ENCODE results near the gene TTBK2.

Gene TTBK2

DNA sequence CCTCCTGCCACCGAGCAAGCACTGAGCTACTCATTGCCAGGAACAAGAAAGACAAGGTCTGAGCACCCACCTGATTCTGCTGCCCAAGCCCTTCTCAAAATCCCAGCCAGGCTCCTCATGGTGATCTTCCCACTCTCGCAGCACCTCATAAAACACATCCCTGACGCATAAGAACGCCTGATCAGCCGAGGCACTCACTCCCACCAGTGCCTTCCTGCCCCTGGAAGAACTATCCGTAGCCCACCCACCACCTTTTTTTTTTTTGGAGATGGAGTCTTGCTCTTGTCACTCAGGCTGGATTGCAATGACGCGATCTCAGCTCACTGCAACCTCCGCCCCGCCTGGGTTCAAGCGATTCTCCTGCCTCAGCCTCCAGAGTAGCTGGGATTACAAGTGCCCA is 187.6 kb downstream of the TTBK2 start:
- TF ChIP-seq FOXM1 (IDR thresholded peaks at IDR 0.05; ENCODE audit: borderline replicate concordance, low read depth) (no peak), TCF12 (IDR thresholded peaks at IDR 0.05; ENCODE audit: low read depth) (no peak), EGR1 (IDR thresholded peaks at IDR 0.05) (no peak), CREB1 (IDR thresholded peaks at IDR 0.05; ENCODE audit: low read depth) (no peak), RAD21 (IDR thresholded peaks at IDR 0.05; ENCODE audit: low read depth) (no peak), NFIC (IDR thresholded peaks at IDR 0.05) (no peak), EP300 (IDR thresholded peaks at IDR 0.05; ENCODE audit: borderline replicate concordance) (no peak), ZBTB7A (IDR thresholded peaks at IDR 0.05; ENCODE audit: low read depth) (no peak), TAF1 (IDR thresholded peaks at IDR 0.05; ENCODE audit: low read depth) (no peak), CEBPB (IDR thresholded peaks at IDR 0.05) (no peak), YY1 (IDR thresholded peaks at IDR 0.05; ENCODE audit: low read depth) (no peak)
- TF ChIP-seq, protein P1, sequence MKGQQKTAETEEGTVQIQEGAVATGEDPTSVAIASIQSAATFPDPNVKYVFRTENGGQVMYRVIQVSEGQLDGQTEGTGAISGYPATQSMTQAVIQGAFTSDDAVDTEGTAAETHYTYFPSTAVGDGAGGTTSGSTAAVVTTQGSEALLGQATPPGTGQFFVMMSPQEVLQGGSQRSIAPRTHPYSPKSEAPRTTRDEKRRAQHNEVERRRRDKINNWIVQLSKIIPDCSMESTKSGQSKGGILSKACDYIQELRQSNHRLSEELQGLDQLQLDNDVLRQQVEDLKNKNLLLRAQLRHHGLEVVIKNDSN (IDR thresholded peaks at IDR 0.05) = no peak
- TF ChIP-seq, protein P2, sequence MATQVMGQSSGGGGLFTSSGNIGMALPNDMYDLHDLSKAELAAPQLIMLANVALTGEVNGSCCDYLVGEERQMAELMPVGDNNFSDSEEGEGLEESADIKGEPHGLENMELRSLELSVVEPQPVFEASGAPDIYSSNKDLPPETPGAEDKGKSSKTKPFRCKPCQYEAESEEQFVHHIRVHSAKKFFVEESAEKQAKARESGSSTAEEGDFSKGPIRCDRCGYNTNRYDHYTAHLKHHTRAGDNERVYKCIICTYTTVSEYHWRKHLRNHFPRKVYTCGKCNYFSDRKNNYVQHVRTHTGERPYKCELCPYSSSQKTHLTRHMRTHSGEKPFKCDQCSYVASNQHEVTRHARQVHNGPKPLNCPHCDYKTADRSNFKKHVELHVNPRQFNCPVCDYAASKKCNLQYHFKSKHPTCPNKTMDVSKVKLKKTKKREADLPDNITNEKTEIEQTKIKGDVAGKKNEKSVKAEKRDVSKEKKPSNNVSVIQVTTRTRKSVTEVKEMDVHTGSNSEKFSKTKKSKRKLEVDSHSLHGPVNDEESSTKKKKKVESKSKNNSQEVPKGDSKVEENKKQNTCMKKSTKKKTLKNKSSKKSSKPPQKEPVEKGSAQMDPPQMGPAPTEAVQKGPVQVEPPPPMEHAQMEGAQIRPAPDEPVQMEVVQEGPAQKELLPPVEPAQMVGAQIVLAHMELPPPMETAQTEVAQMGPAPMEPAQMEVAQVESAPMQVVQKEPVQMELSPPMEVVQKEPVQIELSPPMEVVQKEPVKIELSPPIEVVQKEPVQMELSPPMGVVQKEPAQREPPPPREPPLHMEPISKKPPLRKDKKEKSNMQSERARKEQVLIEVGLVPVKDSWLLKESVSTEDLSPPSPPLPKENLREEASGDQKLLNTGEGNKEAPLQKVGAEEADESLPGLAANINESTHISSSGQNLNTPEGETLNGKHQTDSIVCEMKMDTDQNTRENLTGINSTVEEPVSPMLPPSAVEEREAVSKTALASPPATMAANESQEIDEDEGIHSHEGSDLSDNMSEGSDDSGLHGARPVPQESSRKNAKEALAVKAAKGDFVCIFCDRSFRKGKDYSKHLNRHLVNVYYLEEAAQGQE (IDR thresholded peaks at IDR 0.05; ENCODE audit: low read depth) = no peak
- TF ChIP-seq, protein P3, sequence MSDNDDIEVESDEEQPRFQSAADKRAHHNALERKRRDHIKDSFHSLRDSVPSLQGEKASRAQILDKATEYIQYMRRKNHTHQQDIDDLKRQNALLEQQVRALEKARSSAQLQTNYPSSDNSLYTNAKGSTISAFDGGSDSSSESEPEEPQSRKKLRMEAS (IDR thresholded peaks at IDR 0.05) = no peak

- TF ChIP-seq NFIC (IDR thresholded peaks at IDR 0.05) = no peak
- no peak for TF ChIP-seq TAF1 (IDR thresholded peaks at IDR 0.05; ENCODE audit: low read depth)
- TF ChIP-seq, protein P2 (IDR thresholded peaks at IDR 0.05; ENCODE audit: low read depth) = no peak
- no peak for TF ChIP-seq YY1 (IDR thresholded peaks at IDR 0.05; ENCODE audit: low read depth)
- TF ChIP-seq TEAD4 (IDR thresholded peaks at IDR 0.05) = no peak
- TF ChIP-seq, protein P1 (IDR thresholded peaks at IDR 0.05) = no peak
- TF ChIP-seq EP300 (IDR thresholded peaks at IDR 0.05; ENCODE audit: borderline replicate concordance) = no peak
- TF ChIP-seq, protein P3 (IDR thresholded peaks at IDR 0.05) = no peak
- no peak for TF ChIP-seq FOXM1 (IDR thresholded peaks at IDR 0.05; ENCODE audit: borderline replicate concordance, low read depth)
- no peak for TF ChIP-seq CREB1 (IDR thresholded peaks at IDR 0.05; ENCODE audit: low read depth)
- TF ChIP-seq TCF12 (IDR thresholded peaks at IDR 0.05; ENCODE audit: low read depth) = no peak
- TF ChIP-seq EGR1 (IDR thresholded peaks at IDR 0.05) = no peak
- no peak for TF ChIP-seq RAD21 (IDR thresholded peaks at IDR 0.05; ENCODE audit: low read depth)
Measured at GRCh38 chr15:42732095-42732827, 188.3 kb downstream of the TTBK2 start.

DNA sequence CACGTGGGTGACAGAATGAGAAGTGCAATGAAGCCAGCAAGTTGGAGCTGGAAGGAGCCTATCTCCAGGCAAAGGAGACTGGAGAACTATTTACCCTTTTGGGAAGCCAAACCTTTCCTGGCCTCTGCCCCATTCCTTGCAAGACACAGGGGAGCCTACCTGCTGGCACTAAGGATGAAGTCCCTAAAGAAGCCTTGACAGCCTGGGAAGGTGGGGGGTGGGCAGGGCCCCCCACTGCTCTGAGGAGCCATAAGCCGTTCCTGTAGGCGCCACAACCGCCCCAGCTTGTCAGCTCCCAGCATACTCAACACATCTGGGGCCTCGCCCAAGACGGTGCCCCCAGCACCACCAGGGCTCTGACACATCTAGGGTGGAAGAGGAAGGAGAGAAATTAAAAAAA is 189.1 kb downstream of the TTBK2 start:
- TF ChIP-seq ZBTB7A (IDR thresholded peaks at IDR 0.05; ENCODE audit: low read depth) (no peak), TAF1 (IDR thresholded peaks at IDR 0.05; ENCODE audit: low read depth) (no peak), CEBPB (IDR thresholded peaks at IDR 0.05) (no peak), NFIC (IDR thresholded peaks at IDR 0.05) (no peak)
- TF ChIP-seq, protein P3 (IDR thresholded peaks at IDR 0.05) = no peak

DNA sequence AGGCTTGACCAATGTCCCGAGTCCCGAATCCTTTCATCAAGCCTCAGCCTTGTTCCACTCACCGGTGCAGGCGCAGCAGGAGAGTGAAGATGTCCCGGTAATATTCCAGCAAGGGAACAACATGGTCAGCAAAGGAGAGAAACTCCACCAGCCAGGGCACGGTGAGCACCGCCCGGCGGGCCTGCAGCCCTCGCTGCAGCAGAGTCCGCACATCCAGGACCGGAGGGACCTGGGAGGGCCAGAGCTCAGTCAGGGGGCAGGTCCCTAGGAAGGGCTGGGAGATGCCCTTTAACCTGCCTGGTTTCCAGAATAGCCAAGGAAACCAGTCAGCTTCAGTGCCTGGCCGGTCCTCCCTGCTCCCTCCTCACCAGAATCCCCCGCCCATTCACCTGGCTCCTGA is 190.0 kb downstream of the TTBK2 start:
- no peak for TF ChIP-seq YY1 (IDR thresholded peaks at IDR 0.05; ENCODE audit: low read depth)
- TF ChIP-seq TEAD4 (IDR thresholded peaks at IDR 0.05) = no peak
- TF ChIP-seq, protein P2 (IDR thresholded peaks at IDR 0.05; ENCODE audit: low read depth) = no peak
- TF ChIP-seq, protein P1 (IDR thresholded peaks at IDR 0.05) = no peak
- TF ChIP-seq, protein P3 (IDR thresholded peaks at IDR 0.05) = no peak
- no peak for TF ChIP-seq NFIC (IDR thresholded peaks at IDR 0.05)
- no peak for TF ChIP-seq FOXM1 (IDR thresholded peaks at IDR 0.05; ENCODE audit: borderline replicate concordance, low read depth)
- no peak for TF ChIP-seq TCF12 (IDR thresholded peaks at IDR 0.05; ENCODE audit: low read depth)
- no peak for TF ChIP-seq TAF1 (IDR thresholded peaks at IDR 0.05; ENCODE audit: low read depth)
- no peak for TF ChIP-seq CEBPB (IDR thresholded peaks at IDR 0.05)

All from Ishikawa (cell line).